Sigmoid colon (tissue), 4 donors: Measurements from ENCODE around the gene HHIPL2.

Experiments
- CTCF ChIP-seq, 4 experiments: fragments of 450-650 bp in 3 of 4; fragments of 200-600 bp in 1 of 4; IDR thresholded peaks; one replicate each; pipeline ENCODE4 v1.5.1; 2016 to 2019; ENCODE audit warnings: antibody characterized with exemption in 4 of 4, mild to moderate bottlenecking in 3 of 4, moderate library complexity in 2 of 4
- EP300 ChIP-seq, 4 donors: sonication (generic); formaldehyde crosslinking; IDR thresholded peaks; one replicate each; pipeline ENCODE4 v1.6.1; 2017; ENCODE audit warnings: antibody characterized with exemption in 4 of 4
- POLR2A ChIP-seq, 2 donors: fragments of 450-650 bp; IDR thresholded peaks; one replicate each; pipeline ENCODE4 v1.6.1; 2016; ENCODE audit warnings: antibody characterized with exemption in 2 of 2, mild to moderate bottlenecking in 2 of 2, moderate library complexity in 2 of 2
- POLR2AphosphoS5 ChIP-seq, 4 donors: sonication (generic); formaldehyde crosslinking; IDR thresholded peaks; one replicate each; pipeline ENCODE4 v1.6.1; 2017; ENCODE audit warnings: antibody characterized with exemption in 4 of 4

DNA sequence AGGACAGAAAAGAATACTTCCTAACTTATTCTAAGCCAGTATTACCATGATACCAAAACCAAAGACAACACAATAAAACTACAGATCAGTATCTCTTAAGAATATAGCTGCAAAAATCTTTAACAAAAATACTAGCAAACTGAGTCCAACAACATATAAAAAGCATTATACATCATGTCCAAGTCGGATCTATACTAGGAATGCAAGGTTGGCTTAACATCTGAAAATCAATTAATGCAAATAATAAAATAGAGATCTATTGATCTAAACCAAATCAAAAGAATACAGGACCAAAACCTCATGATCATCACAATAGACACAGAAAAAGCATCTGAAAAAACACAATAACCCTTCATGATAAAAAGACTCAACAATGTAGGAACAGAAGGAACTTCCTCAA is 22.9 kb upstream of the HHIPL2 start:
- no peak for TF ChIP-seq CTCF (IDR thresholded peaks at IDR 0.05)
- TF ChIP-seq POLR2AphosphoS5 (IDR thresholded peaks at IDR 0.05) = no peak
- TF ChIP-seq POLR2A (IDR thresholded peaks at IDR 0.05) = no peak
- TF ChIP-seq EP300 (IDR thresholded peaks at IDR 0.05) = no peak
